HG02884 (cell line): ENCODE measurements around the gene OR5K4.

Source experiments
- ATAC-seq: cut with Tn5 transposase; IDR thresholded peaks from one replicate; pipeline ENCODE4 v1.9.1; 2021; ENCODE audit warnings: mild to moderate bottlenecking, moderate library complexity; ENCODE audit not compliant: unreplicated experiment

The OR5K4 gene, protein sequence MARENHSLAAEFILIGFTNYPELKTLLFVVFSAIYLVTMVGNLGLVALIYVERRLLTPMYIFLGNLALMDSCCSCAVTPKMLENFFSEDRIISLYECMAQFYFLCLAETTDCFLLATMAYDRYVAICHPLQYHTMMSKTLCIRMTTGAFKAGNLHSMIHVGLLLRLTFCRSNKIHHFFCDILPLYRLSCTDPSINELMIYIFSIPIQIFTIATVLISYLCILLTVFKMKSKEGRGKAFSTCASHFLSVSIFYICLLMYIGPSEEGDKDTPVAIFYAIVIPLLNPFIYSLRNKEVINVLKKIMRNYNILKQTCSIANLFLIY

GRCh38 chr3:98353554-98353953 is at the start of gene OR5K4:
TSS of gene OR5K4 (plus strand) at chr3:98353854. CDS start at chr3:98353854, 0 bp downstream.
- ATAC-seq, result no peak

DNA sequence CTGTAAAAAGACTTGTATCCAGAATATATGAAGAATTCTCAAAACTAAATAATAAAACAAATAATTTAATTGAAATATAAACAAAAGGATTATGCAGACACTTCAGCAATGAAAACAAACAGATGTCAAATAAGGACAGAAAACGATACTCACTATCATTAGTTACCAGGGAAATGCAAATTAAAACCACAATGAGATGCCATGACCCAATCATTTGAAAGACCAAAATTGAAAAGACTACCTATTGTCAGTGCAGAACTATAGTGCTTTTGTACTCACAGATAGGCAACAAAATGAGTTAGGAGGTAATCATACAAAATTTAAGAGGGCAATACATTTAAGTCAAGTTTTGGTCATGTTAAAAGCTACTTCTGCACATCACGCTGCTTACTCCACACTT is 31.6 kb upstream of the OR5K4 start:
- ATAC-seq, result no peak

GRCh38 chr3:98322686-98323085 is 31.0 kb upstream of the OR5K4 start:
- no peak for ATAC-seq

GRCh38 chr3:98323425-98323824 is 30.2 kb upstream of the OR5K4 start:
- no peak for ATAC-seq

GRCh38 chr3:98325055-98325454 is 28.6 kb upstream of the OR5K4 start:
- ATAC-seq, result no peak

DNA sequence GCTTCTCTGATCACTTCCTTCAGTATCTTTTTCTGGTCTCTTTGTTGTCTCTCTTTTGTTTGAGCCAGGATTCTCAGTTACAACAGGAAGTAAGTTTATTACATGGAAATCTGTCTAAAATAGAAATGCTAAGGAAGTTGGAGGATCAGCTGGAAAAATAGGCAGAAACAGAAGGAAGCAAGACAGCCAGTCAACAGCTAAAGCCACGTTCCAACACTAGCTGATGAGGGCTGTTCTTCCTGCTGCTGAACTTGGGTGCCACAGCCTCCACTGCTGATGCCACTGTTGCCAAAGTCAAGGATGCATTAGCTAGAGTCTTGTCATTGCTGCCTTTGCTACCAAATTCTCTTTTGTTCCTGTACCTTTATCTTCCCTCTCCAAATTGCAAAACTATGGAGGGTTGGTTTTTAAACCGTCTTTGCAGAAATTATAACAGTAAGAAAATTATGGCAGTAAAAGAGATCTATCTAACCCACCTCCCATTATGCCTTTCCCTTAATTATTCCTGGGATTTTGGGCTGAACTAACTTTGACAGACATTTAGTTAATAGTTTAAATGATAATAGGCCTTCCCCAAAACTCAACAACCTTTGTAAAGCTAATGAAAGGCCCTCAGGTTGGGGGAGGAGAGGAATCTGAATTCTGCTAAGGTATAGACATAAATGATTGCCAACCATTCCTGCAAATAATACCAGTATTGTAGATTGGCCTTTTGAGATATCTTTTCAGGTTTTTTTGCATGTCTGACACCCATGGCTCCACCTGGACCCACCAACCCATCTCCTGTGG is 27.4 kb upstream of the OR5K4 start:
- ATAC-seq, result no peak

- ATAC-seq, result peak; percentile 75
Observed at GRCh38 chr3:98326945-98327344, 26.7 kb upstream of the OR5K4 start.

DNA sequence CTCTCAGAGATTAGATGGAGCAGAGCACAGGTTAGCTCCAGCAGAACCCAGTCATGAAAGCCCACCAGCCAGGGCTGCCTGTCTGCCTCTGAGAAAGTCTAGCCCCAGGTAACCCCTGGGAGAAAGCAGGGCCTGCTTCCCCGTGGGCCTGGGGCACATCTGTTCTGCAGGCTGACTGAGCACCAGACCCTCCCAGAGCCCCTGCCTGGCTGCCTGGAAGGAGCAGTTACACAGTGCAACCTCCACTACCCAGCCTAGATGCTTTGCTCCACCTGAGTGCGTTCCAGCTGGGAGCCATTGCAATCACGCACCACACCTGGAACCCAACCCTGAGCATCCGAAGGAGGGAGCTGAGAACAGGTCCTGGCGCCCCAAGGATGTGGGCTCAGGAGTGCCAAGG is 24.7 kb upstream of the OR5K4 start:
- no peak for ATAC-seq

- ATAC-seq, result peak; percentile 49
Observed at GRCh38 chr3:98329392-98330124, 24.1 kb upstream of the OR5K4 start.

DNA sequence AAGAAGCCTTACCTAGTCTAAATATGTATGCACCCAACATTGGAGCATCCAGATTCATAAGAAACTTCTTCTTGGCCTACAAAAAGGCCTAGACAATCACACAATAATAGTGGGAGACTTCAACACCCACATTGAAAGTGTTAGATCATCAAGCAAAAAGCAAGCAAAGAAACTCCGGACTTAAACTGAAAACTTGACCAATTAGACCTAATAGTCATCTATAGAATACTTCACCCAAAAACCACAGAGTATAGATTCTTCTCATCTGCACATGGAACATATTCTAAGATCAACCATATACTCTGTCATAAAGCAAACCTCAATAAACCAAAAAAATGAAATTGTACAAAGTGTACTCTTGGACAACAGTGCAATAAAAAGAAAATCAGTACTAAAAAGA is 22.3 kb upstream of the OR5K4 start:
- no peak for ATAC-seq

- ATAC-seq, result peak; percentile 85
Observed at GRCh38 chr3:98333989-98334606, 19.6 kb upstream of the OR5K4 start.

DNA sequence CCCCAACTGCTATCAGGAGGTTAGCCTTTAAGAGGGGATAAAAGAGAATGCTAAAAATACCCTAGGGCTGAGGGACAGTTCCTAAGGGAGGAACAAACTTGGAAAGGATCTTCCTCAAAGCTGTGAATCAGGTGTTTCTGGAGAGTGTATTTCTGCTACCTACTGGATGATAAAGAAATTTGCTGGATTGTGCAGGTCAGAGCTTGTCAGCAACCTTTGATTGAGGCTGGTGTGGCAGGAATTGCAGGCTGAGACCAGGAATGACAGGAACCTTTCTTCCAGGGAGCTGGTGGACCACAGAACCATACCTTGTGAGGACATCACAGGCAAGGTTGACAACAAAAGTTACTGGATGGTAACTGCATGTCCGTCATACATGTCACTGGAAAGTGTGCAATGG is 14.6 kb upstream of the OR5K4 start:
- ATAC-seq, result no peak

- no peak for ATAC-seq
Observed at GRCh38 chr3:98341758-98342157, 11.9 kb upstream of the OR5K4 start.

DNA sequence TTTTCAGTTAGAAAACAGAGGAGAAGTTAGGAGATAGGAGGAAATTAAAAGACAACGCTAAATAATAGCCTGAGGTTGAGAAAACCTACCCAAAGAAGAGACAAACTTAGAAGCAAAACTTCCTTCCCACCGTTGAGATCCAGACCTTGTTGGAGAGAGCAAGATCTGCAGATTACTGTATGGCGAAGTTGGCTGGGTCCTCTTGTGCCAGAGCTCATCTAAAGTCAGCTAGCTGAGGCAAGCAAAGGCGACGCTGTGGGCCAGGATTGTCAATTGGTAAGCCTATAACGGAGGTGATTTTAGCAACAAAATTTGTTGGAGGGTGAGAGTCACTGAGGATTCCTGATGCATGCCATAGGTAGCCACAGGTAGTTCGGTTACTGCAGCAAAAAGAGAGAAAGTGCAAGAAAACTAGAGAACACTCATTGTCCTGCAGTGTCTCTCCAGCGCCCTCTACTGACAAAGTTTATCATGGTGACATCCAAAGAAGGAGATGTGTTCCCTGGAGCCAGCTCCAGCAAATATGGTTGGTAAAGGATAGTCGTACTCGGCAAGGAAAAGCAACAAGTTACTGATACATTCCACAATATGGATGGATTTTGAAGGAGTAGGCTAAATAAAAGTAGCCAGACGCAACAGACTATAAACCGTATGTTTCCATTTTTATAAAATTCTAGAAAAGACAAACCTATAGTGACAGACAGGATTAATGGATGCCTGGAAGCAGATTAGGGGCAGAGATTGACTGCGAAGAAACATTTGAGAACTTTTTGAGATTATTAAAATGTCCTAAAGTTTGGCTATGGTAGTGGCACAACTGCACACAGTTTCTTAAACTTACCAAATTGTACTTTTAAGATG is 9.8 kb upstream of the OR5K4 start:
- peak; percentile 81 for ATAC-seq

GRCh38 chr3:98350082-98350481 is 3.6 kb upstream of the OR5K4 start:
- ATAC-seq, result no peak

DNA sequence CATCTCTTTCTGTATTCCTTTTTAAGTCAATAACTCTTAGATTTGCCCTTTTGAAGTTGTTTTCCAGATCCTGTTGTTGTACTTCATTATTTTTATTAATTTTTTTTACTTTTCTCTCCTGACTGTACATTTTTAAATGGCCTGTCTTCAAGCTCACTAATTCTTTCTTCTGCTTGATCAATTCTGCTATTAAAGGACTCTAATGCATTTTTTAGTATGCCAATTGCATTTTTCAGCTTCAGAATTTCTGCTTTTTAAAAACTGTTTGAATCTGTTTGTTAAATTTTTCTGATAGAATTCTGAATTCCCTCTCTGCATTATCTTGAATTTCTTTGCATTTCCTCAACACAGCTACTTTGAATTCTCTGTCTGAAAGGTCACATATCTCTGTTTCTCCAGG is 5.6 kb downstream of the OR5K4 start:
- no peak for ATAC-seq

- ATAC-seq, result peak; percentile 86
Observed at GRCh38 chr3:98359993-98360675, 6.5 kb downstream of the OR5K4 start.

DNA sequence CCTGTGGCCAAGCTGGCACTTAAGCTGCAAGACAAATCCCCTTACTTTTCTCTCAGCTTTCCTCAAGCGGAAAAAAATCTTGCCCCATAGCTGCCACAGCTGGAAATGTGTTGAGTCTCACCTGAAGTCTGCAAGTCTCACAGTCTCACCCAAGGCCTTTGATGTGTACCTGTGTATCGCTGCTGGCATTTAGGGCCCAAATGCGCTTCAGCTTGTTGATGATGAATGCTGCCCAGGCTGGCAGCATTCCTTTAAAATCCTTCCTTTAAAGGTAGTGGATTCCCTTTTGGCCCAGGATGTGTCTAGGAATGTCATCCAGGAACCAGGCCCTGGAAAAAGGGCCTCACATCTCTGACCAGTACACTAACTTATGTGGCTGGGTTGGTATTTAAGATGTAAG is 7.0 kb downstream of the OR5K4 start:
- no peak for ATAC-seq

DNA sequence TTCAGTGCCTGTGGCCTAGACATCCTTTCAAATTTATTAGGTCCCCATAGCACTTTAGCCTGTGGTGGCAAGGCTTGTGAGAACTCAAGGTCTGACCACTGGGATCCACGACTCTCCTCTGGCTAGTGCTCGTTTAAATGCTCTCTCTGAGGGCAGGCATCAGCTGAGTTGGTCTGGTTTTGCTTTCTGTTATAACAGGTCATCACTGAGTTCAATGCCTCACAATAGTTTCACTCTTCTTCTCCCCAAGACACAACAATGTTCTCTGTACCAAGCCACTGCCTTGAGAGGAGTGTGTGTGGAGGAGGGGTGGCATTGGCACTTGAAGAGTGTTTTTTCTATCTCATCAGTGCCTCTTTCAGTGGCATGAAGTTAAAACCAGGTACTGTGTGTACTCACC is 7.6 kb downstream of the OR5K4 start:
- no peak for ATAC-seq
